Body of pancreas (tissue), 4 donors: Measurements from ENCODE around the gene SMPDL3A. TPM values are rescaled to one million over a fixed set of nuclear protein-coding genes. Genes with fewer than 3 reads are reported as not detected.

ENCODE experiments used
- ATAC-seq: fragments of 150-250 bp; one replicate; pipeline ENCODE4 v1.9.1; 2016
- DNase-seq, 4 donors: peaks; one replicate each; pipeline ENCODE4 v3.0.0-alpha.2; 2019
- H3K27ac ChIP-seq, 4 donors: fragments of 200-600 bp; sonication (generic); 1 replicate in 3 of 4; 2 replicates in 1 of 4; pipeline versions ENCODE4 v1.5.1 to v1.6.1; 2016 to 2019; ENCODE audit warnings: mild to moderate bottlenecking in 1 of 4, mixed read lengths in 1 of 4, moderate library complexity in 1 of 4
- H3K27me3 ChIP-seq, 2 donors: fragments of 200-600 bp; sonication (generic); one replicate each; pipeline ENCODE4 v1.6.0; 2016; ENCODE audit warnings: mild to moderate bottlenecking in 1 of 2
- H3K36me3 ChIP-seq, 2 donors: fragments of 200-600 bp; sonication (generic); replicated peaks in 1 of 2; 2 replicates each; pipeline ENCODE4 v1.5.1; 2016; ENCODE audit warnings: low read depth in 2 of 2; ENCODE audit not compliant: insufficient read depth in 1 of 2
- H3K4me1 ChIP-seq: fragments of 200-600 bp; sonication (generic); one replicate; pipeline ENCODE4 v1.6.0; 2016
- H3K4me3 ChIP-seq, 2 donors: fragments of 200-600 bp; sonication (generic); 1 replicate in 1 of 2; 2 replicates in 1 of 2; pipeline ENCODE4 v1.5.1; 2016 to 2019
- H3K9me3 ChIP-seq, 3 donors: fragments of 200-600 bp; sonication (generic); 1 replicate in 2 of 3; 2 replicates in 1 of 3; pipeline ENCODE4 v1.5.1; 2016
- CTCF ChIP-seq, 7 experiments: fragments of 450-650 bp in 4 of 7; fragments of 200-600 bp in 3 of 7; sonication (generic) in 3 of 7; IDR thresholded peaks; one replicate each; pipeline ENCODE4 v1.5.1; 2016 to 2019; ENCODE audit warnings: antibody characterized with exemption in 7 of 7
- POLR2A ChIP-seq, 3 donors: fragments of 450-650 bp; IDR thresholded peaks; one replicate each; pipeline ENCODE4 v1.6.1; 2016; ENCODE audit warnings: antibody characterized with exemption in 3 of 3, mild to moderate bottlenecking in 2 of 3
- WGBS, 2 donors: methylation state at CpG; one replicate each; pipeline ENCODE4 v1.1.5; 2017; 5-methylcytosine and 5-hydroxymethylcytosine counted together
- intact Hi-C: fragments of 100-400 bp; cut with DNase I; formaldehyde crosslinking; loops from one replicate; pipeline ENCODE4 v1.15.1; 2023
- total RNA-seq, 2 donors: library from RNA; depleted of rRNA; stranded (reverse); fragments of >200 nt; gene quantifications; one replicate each; pipeline ENCODE4 v1.1.0, GENCODE V29; 2016

SMPDL3A gene
- total RNA-seq, 2 donors from 2014 or later = 11.5 to 21.3 TPM

DNA sequence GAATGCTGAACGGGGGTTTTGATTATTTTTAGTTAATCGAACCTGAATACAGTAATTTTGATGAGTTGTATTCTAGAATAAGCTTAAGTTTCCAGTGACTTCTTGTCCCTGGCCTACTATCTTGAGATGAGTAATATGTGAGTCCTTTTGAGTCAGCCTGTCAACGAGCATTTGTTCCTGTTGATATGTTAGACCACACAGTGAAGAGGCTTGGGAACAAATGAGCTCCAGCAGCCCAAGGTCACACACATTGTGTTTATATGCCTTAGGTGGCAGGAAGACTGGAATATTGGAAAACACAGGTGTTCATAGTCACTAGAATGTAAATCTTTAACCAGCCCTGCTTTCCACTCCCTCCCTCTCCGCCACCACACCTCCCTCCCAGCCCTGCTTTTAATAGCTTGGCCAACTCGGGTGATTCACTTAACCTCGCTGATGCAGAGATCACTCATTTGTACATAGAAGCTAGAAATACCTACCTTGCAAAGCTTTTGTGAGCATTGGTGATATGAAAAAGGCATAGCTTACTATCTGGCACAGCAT lies 9.1 kb downstream of the SMPDL3A start:
- Histone ChIP-seq H3K36me3 (no peaks in the 10 kb centered on the region), H3K27ac (peak overlapping the region; percentile 75 to 86 (median 83)), H3K27me3 (no peaks in the 10 kb centered on the region), H3K4me3 (no peak overlapping the region), H3K9me3 (no peaks in the 10 kb centered on the region), H3K4me1 (peaks cover 87% of the 10 kb centered on the region)
- ATAC-seq (peak; percentile 98), DNase-seq (peak; percentile 84 to 94 (median 88))
- intact Hi-C loops = no loop called here
- WGBS, 2 donors = 14 to 15% methylated on average over 6 of the region's 6 CpGs
- TF ChIP-seq CTCF (IDR thresholded peaks at IDR 0.05) (no peak), POLR2A (IDR thresholded peaks at IDR 0.05) (peak in 2 of 3 donors; percentile 34 to 45)

GRCh38 chr6:122799140-122799745 lies 10.2 kb downstream of the SMPDL3A start:
- no peak for TF ChIP-seq POLR2A (IDR thresholded peaks at IDR 0.05)
- no peak for TF ChIP-seq CTCF (IDR thresholded peaks at IDR 0.05)
- 47 to 55% methylated on average over 4 of the region's 4 CpGs for WGBS, 2 donors
- Histone ChIP-seq H3K27ac (peak overlapping the region; percentile 55 to 86 (median 83)), H3K36me3 (no peaks in the 10 kb centered on the region), H3K9me3 (no peaks in the 10 kb centered on the region), H3K27me3 (no peaks in the 10 kb centered on the region), H3K4me1 (peaks cover 87% of the 10 kb centered on the region), H3K4me3 (no peak overlapping the region)
- ATAC-seq (no peak), DNase-seq (no peak)
- intact Hi-C loops = no loop called here

- H3K9me3 ChIP-seq = no peaks in the 10 kb centered on the region
- TF ChIP-seq CTCF (IDR thresholded peaks at IDR 0.05) (no peak), POLR2A (IDR thresholded peaks at IDR 0.05) (no peak)
- 67 to 71% methylated on average over 5 of the region's 5 CpGs for WGBS, 2 donors
- intact Hi-C loops = no loop called here
- peak overlapping the region; percentile 6 to 86 (median 48) for H3K27ac ChIP-seq
- H3K27me3 ChIP-seq = no peaks in the 10 kb centered on the region
- H3K4me1 ChIP-seq = peaks cover 79% of the 10 kb centered on the region
- DNase-seq = peak in 3 of 4 donors; percentile 27 to 42 (median 31)
- H3K36me3 ChIP-seq = no peaks in the 10 kb centered on the region
- no peak for ATAC-seq
- H3K4me3 ChIP-seq = no peak overlapping the region
These were observed 11.0 kb downstream of the SMPDL3A start for GRCh38 chr6:122799916-122800686.

GRCh38 chr6:122800906-122801305 lies 11.8 kb downstream of the SMPDL3A start:
- H3K4me3 ChIP-seq = no peak overlapping the region
- no peaks in the 10 kb centered on the region for H3K36me3 ChIP-seq
- H3K4me1 ChIP-seq = peaks cover 75% of the 10 kb centered on the region
- no peaks in the 10 kb centered on the region for H3K9me3 ChIP-seq
- WGBS, 2 donors = 81 to 95% methylated on average over 3 of the region's 3 CpGs
- DNase-seq = no peak
- ATAC-seq = no peak
- H3K27me3 ChIP-seq = no peaks in the 10 kb centered on the region
- intact Hi-C loops = no loop called here
- H3K27ac ChIP-seq = no peak overlapping the region
- no peak for TF ChIP-seq POLR2A (IDR thresholded peaks at IDR 0.05)
- no peak for TF ChIP-seq CTCF (IDR thresholded peaks at IDR 0.05)
